A549 (cell line): ENCODE data around the gene TPP2. TPM values are rescaled to one million over a fixed set of nuclear protein-coding genes. Genes with fewer than 3 reads are reported as not detected.

ENCODE experiments used
- ATAC-seq, 2 experiments: fragments of 200-7000 bp in 1 of 2; fragments of >200 bp in 1 of 2; cut with Nextera tagmentation in 1 of 2; cut with Tn5 transposase in 1 of 2; 3 replicates each; pipeline versions ENCODE4 v1.8.0 to v1.9.1; 2018 to 2020; ENCODE audit warnings: mild to moderate bottlenecking in 1 of 2, moderate library complexity in 1 of 2
- CTCF ChIA-PET: fragments of 300-600 bp; sonication (Branson Sonifier 250); formaldehyde crosslinking; extraction: SDS; loops from one replicate; lab custom pipeline; 2021; ENCODE audit warnings: antibody characterized with exemption, inconsistent platforms; lab: Yijun Ruan, JAX
- POLR2A ChIA-PET: fragments of 350-600 bp; formaldehyde crosslinking; extraction: SDS; loops from one replicate; lab custom pipeline; 2021; ENCODE audit warnings: antibody characterized with exemption, inconsistent platforms; lab: Yijun Ruan, JAX
- DNase-seq, 2 experiments: peaks; one replicate each; pipeline versions ENCODE4 v3.0.0 to v3.0.0-alpha.2; 2011 to 2016; ENCODE audit warnings: low read depth in 1 of 2, low spot score in 1 of 2
- FAIRE-seq: peaks from 2 replicates; lab custom pipeline; 2011; peaks lifted over from hg19 to GRCh38; lab: Jason Lieb, UNC
- H3K27ac ChIP-seq, 2 experiments: fragments of >200 bp; sonication (Bioruptor Twin); formaldehyde crosslinking; 3 replicates each; pipeline ENCODE4 v1.5.1; 2016 to 2017
- H3K4me1 ChIP-seq: fragments of >200 bp; sonication (Bioruptor Twin); formaldehyde crosslinking; 3 replicates; pipeline ENCODE4 v1.6.1; 2016
- H3K4me2 ChIP-seq: fragments of >200 bp; sonication (Bioruptor Twin); formaldehyde crosslinking; 3 replicates; pipeline ENCODE4 v1.6.1; 2016
- H3K4me3 ChIP-seq: fragments of >200 bp; sonication (Bioruptor Twin); formaldehyde crosslinking; 3 replicates; pipeline ENCODE4 v1.5.1; 2016
- H3K9me3 ChIP-seq: fragments of >200 bp; sonication (Bioruptor Twin); formaldehyde crosslinking; 3 replicates; pipeline ENCODE4 v1.6.1; 2016
- CBX8 ChIP-seq: fragments of 200-600 bp; sonication (generic); IDR thresholded peaks from 2 replicates; pipeline ENCODE4 v1.6.1; 2016
- EHMT2 ChIP-seq: fragments of 200-600 bp; sonication (generic); IDR thresholded peaks from 2 replicates; pipeline ENCODE4 v1.6.1; 2016; ENCODE audit warnings: antibody characterized with exemption, low read depth, mild to moderate bottlenecking, moderate library complexity
- ESRRA ChIP-seq: fragments of 150-350 bp; IDR thresholded peaks from 2 replicates; pipeline ENCODE4 v1.6.1; 2014; ENCODE audit warnings: mild to moderate bottlenecking, low read length, borderline replicate concordance
- FOSB ChIP-seq: fragments of 250-450 bp; sonication (Bioruptor Pico); IDR thresholded peaks from 2 replicates; pipeline ENCODE4 v1.5.0; 2020; ENCODE audit warnings: mild to moderate bottlenecking, moderate library complexity
- FOSL2 ChIP-seq, 2 experiments: fragments of 450-650 bp in 1 of 2; fragments of >200 bp in 1 of 2; sonication (Bioruptor Twin) in 1 of 2; formaldehyde crosslinking; IDR thresholded peaks; 2 replicates each; pipeline versions ENCODE4 v1.5.0 to v1.6.1; 2016 to 2020; ENCODE audit warnings: mild to moderate bottlenecking in 1 of 2, moderate library complexity in 1 of 2
- HES2 ChIP-seq: fragments of >200 bp; sonication (Bioruptor Twin); formaldehyde crosslinking; IDR thresholded peaks from 2 replicates; pipeline ENCODE4 v1.6.1; 2016
- HEYL ChIP-seq: fragments of 250-450 bp; sonication (Bioruptor Pico); IDR thresholded peaks from 2 replicates; pipeline ENCODE4 v1.8.0; 2021; ENCODE audit warnings: mild to moderate bottlenecking, moderate library complexity
- HOXB5 ChIP-seq: fragments of 250-450 bp; sonication (Bioruptor Pico); IDR thresholded peaks from 2 replicates; pipeline ENCODE4 v1.5.0; 2020; ENCODE audit warnings: mild to moderate bottlenecking, moderate library complexity
- JUN ChIP-seq, 2 experiments: fragments of >200 bp; sonication (Bioruptor Twin); formaldehyde crosslinking; IDR thresholded peaks; 2 replicates in 1 of 2; 3 replicates in 1 of 2; pipeline ENCODE4 v1.6.1; 2016 to 2017
- JUNB ChIP-seq: fragments of >200 bp; sonication (Bioruptor Twin); formaldehyde crosslinking; IDR thresholded peaks from 2 replicates; pipeline ENCODE4 v1.6.1; 2016
- KDM1A ChIP-seq: fragments of 200-600 bp; sonication (generic); IDR thresholded peaks from 2 replicates; pipeline ENCODE4 v1.6.1; 2016; ENCODE audit warnings: low read depth, mild to moderate bottlenecking
- KDM5A ChIP-seq: fragments of 200-600 bp; sonication (generic); IDR thresholded peaks from 2 replicates; pipeline ENCODE4 v1.6.1; 2016; ENCODE audit warnings: antibody characterized with exemption, mild to moderate bottlenecking
- MAFK ChIP-seq: fragments of 450-650 bp; IDR thresholded peaks from 2 replicates; pipeline ENCODE4 v1.6.1; 2014; ENCODE audit not compliant: partially characterized antibody
- MAZ ChIP-seq: fragments of 150-350 bp; IDR thresholded peaks from 2 replicates; pipeline ENCODE4 v1.6.1; 2014; ENCODE audit warnings: antibody characterized with exemption, low read depth, low read length, borderline replicate concordance
- MYC ChIP-seq: IDR thresholded peaks from 2 replicates; pipeline ENCODE4 v1.6.1; 2012; ENCODE audit warnings: mild to moderate bottlenecking, inconsistent platforms, low read length, improper control_type of control experiment, borderline replicate concordance
- PHF8 ChIP-seq: fragments of 200-600 bp; sonication (generic); IDR thresholded peaks from 2 replicates; pipeline ENCODE4 v1.6.1; 2016; ENCODE audit warnings: low read depth, mild to moderate bottlenecking, antibody characterized with exemption, moderate library complexity, borderline replicate concordance
- POLR2A ChIP-seq: IDR thresholded peaks from 2 replicates; pipeline ENCODE4 v1.6.1; 2012; ENCODE audit warnings: mild to moderate bottlenecking, low read length
- POLR2AphosphoS2 ChIP-seq: conservative IDR thresholded peaks from 2 replicates; pipeline ENCODE4 v1.6.1; 2012; ENCODE audit warnings: low read length, improper control_type of control experiment, inconsistent platforms
- RAD21 ChIP-seq, 2 experiments: fragments of >200 bp in 1 of 2; sonication (Bioruptor Twin) in 1 of 2; formaldehyde crosslinking in 1 of 2; IDR thresholded peaks in 1 of 2; conservative IDR thresholded peaks in 1 of 2; 2 replicates in 1 of 2; 3 replicates in 1 of 2; pipeline ENCODE4 v1.6.1; 2012 to 2018; ENCODE audit warnings: inconsistent platforms in 1 of 2
- RCOR1 ChIP-seq: fragments of 150-350 bp; IDR thresholded peaks from 2 replicates; pipeline ENCODE4 v1.6.1; 2014; ENCODE audit warnings: antibody characterized with exemption, low read length, low read depth
- RFX5 ChIP-seq: fragments of 450-650 bp; IDR thresholded peaks from 2 replicates; pipeline ENCODE4 v1.7.1; 2014; ENCODE audit warnings: antibody characterized with exemption, mild to moderate bottlenecking, moderate library complexity
- TFCP2L1 ChIP-seq: fragments of 250-450 bp; sonication (Bioruptor Pico); IDR thresholded peaks from 2 replicates; pipeline ENCODE4 v1.5.0; 2021; ENCODE audit warnings: mild to moderate bottlenecking
- USF2 ChIP-seq: fragments of 450-650 bp; IDR thresholded peaks from 2 replicates; pipeline ENCODE4 v1.6.1; 2014; ENCODE audit warnings: antibody characterized with exemption
- ZFP36 ChIP-seq: fragments of 450-650 bp; IDR thresholded peaks from 2 replicates; pipeline ENCODE4 v1.6.1; 2014; ENCODE audit warnings: borderline replicate concordance; ENCODE audit not compliant: partially characterized antibody
- WGBS: methylation state at CpG from one replicate; pipeline ENCODE4 v1.1.6; 2017; ENCODE audit errors: missing lambda C conversion rate; 5-methylcytosine and 5-hydroxymethylcytosine counted together
- polyA plus RNA-seq, 4 experiments: library from polyadenylated mRNA; depleted of rRNA in 3 of 4; stranded (reverse); fragments of >200 nt; fragmentation: RNase III in 1 of 4; extraction: RNeasy Plus Mini Kit Qiagen cat#74134 plus additional on column Dnase treatment in 1 of 4; gene quantifications; 2 replicates in 3 of 4; 3 replicates in 1 of 4; pipeline ENCODE4 v1.2.3, GENCODE V29; 2011 to 2017
- TF ChIP-seq, protein P1 (sequence below): fragments of 200-600 bp; sonication (generic); IDR thresholded peaks from 2 replicates; pipeline ENCODE4 v1.6.1; 2016; ENCODE audit warnings: antibody characterized with exemption, mild to moderate bottlenecking, moderate library complexity
- TF ChIP-seq, protein P2 (sequence below): fragments of 150-350 bp; IDR thresholded peaks from 2 replicates; pipeline ENCODE4 v1.6.1; 2014; ENCODE audit warnings: low read depth, mild to moderate bottlenecking, low read length

TPP2 gene
- polyA plus RNA-seq, 2 of the 4 experiments (the other 2 are of a cell fraction) = 18.6 to 28.4 TPM

GRCh38 chr13:102682727-102683126 lies 85.9 kb downstream of the TPP2 start:
- CTCF ChIA-PET = no interaction called here
- WGBS = 85% methylated on average over 3 of the region's 3 CpGs
- POLR2A ChIA-PET = no interaction called here
- Histone ChIP-seq H3K27ac (no peak overlapping the region), H3K9me3 (no peaks in the 10 kb centered on the region), H3K4me2 (no peak overlapping the region), H3K4me1 (no peaks in the 10 kb centered on the region), H3K4me3 (no peak overlapping the region)
- DNase-seq = no peak
- ATAC-seq = no peak
- no peak for FAIRE-seq
- no peak for TF ChIP-seq POLR2AphosphoS2

DNA sequence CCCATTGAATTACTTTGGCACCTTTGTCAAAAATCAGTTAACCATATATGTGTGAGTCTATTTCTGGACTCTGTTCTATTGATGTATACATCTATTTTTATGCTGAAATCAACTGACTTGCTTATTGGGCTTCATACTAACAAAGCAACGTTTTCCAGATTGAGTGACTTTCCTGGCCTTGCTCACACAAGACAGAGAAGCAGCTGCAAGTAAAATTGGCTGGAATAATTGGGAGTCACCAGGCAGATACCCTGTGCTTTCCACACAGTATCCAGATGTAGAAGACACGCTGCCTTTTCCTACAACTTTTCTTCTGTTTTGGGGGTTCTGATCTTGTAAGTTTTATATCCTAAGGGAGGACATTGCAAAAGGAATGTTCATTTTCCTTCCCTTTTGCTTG lies 86.9 kb downstream of the TPP2 start:
- DNase-seq (no peak), FAIRE-seq (no peak), ATAC-seq (no peak)
- H3K9me3 ChIP-seq = no peaks in the 10 kb centered on the region
- ChIA-PET CTCF (no interaction called here), POLR2A (no interaction called here)
- 57% methylated on average over 2 of the region's 2 CpGs for WGBS
- H3K4me1 ChIP-seq = no peaks in the 10 kb centered on the region
- TF ChIP-seq MAFK (no peak), USF2 (no peak), CBX8 (no peak), POLR2AphosphoS2 (no peak), JUNB (no peak), ZFP36 (no peak), HES2 (no peak), JUN (IDR thresholded peaks at IDR 0.05) (no peak), TFCP2L1 (no peak)
- H3K4me3 ChIP-seq = no peak overlapping the region
- no peak overlapping the region for H3K4me2 ChIP-seq
- H3K27ac ChIP-seq = no peak overlapping the region

DNA sequence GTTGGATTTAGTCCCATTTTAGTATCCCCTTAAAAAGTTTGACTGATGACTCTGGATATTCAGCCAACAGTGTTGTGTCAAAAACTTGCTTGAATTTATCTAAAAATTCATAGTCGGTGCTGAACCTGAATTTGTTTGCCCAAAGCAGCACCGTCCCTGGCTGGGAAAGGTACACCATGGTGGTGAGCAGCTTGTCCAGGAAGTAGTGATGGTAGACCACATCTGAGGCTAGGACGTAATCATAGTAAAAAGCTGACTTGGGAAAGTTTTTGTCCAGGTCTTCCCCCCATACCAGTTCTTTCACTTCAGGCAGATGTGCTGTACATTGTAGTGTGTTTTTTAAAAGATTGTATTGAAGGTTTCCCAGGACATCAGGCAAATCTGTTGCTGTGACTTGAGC lies 89.2 kb downstream of the TPP2 start:
- H3K4me3 ChIP-seq = no peak overlapping the region
- no peak for TF ChIP-seq PHF8
- no peak for TF ChIP-seq POLR2A
- no peak for TF ChIP-seq KDM1A
- no peak for TF ChIP-seq MYC
- no peak for TF ChIP-seq RFX5
- no peak for TF ChIP-seq FOSB (CRISPR knock-in tag)
- no peak for TF ChIP-seq FOSL2 (IDR thresholded peaks at IDR 0.05)
- TF ChIP-seq FOSL2 (CRISPR knock-in tag; IDR thresholded peaks at IDR 0.05) = no peak
- no peak for TF ChIP-seq KDM5A
- TF ChIP-seq EHMT2 = no peak
- TF ChIP-seq RAD21 (conservative IDR thresholded peaks at IDR 0.05 in 1 of 2, IDR thresholded peaks at IDR 0.05 in 1 of 2) = no peak
- no peak for TF ChIP-seq RCOR1
- TF ChIP-seq, protein P1, sequence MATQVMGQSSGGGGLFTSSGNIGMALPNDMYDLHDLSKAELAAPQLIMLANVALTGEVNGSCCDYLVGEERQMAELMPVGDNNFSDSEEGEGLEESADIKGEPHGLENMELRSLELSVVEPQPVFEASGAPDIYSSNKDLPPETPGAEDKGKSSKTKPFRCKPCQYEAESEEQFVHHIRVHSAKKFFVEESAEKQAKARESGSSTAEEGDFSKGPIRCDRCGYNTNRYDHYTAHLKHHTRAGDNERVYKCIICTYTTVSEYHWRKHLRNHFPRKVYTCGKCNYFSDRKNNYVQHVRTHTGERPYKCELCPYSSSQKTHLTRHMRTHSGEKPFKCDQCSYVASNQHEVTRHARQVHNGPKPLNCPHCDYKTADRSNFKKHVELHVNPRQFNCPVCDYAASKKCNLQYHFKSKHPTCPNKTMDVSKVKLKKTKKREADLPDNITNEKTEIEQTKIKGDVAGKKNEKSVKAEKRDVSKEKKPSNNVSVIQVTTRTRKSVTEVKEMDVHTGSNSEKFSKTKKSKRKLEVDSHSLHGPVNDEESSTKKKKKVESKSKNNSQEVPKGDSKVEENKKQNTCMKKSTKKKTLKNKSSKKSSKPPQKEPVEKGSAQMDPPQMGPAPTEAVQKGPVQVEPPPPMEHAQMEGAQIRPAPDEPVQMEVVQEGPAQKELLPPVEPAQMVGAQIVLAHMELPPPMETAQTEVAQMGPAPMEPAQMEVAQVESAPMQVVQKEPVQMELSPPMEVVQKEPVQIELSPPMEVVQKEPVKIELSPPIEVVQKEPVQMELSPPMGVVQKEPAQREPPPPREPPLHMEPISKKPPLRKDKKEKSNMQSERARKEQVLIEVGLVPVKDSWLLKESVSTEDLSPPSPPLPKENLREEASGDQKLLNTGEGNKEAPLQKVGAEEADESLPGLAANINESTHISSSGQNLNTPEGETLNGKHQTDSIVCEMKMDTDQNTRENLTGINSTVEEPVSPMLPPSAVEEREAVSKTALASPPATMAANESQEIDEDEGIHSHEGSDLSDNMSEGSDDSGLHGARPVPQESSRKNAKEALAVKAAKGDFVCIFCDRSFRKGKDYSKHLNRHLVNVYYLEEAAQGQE = no peak
- TF ChIP-seq, protein P2, sequence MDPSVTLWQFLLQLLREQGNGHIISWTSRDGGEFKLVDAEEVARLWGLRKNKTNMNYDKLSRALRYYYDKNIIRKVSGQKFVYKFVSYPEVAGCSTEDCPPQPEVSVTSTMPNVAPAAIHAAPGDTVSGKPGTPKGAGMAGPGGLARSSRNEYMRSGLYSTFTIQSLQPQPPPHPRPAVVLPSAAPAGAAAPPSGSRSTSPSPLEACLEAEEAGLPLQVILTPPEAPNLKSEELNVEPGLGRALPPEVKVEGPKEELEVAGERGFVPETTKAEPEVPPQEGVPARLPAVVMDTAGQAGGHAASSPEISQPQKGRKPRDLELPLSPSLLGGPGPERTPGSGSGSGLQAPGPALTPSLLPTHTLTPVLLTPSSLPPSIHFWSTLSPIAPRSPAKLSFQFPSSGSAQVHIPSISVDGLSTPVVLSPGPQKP = no peak
- no peak for TF ChIP-seq HOXB5
- TF ChIP-seq ESRRA = no peak
- no peak for TF ChIP-seq MAZ
- no peak for TF ChIP-seq HEYL (CRISPR knock-in tag)
- TF ChIP-seq, all 56 proteins: peak for 0
- no peak for FAIRE-seq
- DNase-seq = no peak
- 78% methylated on average over 3 of the region's 3 CpGs for WGBS
- H3K4me1 ChIP-seq = no peaks in the 10 kb centered on the region
- no peaks in the 10 kb centered on the region for H3K9me3 ChIP-seq
- H3K27ac ChIP-seq = no peak overlapping the region
- ATAC-seq = no peak
- H3K4me2 ChIP-seq = no peak overlapping the region
- CTCF ChIA-PET = no interaction called here
- POLR2A ChIA-PET = no interaction called here
